SH-SY5Y (cell line): ENCODE measurements around the gene ANGPTL4.

Experiments used
- GATA2 ChIP-seq: IDR thresholded peaks from 2 replicates; pipeline ENCODE4 v1.6.1; 2011; ENCODE audit warnings: mild to moderate bottlenecking, low read depth, low read length
- GATA3 ChIP-seq: IDR thresholded peaks from 2 replicates; pipeline ENCODE4 v1.6.1; 2011; ENCODE audit warnings: low read depth, mild to moderate bottlenecking, low read length, moderate library complexity

DNA sequence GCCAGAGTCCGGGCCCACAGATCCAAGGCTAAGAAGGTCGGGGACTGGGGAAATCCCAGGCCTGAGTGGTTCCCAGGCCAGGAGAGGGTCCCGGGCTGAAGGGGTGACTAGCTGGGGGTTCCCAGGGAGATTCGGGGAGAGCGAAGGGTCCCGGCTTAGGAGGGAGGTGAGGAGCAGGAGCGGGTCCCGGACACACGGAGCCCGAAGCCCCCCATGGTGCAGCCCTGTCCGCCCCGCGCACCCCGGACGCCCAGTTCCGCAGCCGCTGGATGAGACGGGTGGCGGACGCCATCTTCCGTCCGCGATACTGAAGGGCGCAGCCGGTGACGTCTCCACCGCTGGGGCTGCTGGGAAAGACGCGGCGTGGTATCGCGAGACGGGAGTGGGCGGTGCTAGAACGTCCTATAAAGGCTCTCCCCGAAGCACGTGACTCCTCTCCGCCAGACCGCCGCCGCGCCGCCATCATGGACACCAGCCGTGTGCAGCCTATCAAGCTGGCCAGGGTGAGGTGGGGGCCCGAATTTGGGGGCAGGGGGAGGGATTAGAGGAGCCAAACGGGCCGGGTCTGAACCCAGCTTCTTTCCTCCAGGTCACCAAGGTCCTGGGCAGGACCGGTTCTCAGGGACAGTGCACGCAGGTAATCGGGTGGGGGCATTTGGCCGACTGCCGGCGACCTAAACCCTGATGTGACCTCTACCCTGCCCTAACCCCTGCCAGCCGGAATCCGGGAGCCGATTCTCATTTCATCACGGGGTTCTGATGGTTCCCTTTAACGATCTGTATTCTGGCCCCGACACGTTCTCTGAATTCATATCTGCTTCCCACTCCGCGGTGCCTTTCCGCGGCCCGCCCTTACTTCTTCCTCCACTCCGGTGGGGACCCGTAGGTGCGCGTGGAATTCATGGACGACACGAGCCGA lies 42.6 kb upstream of the ANGPTL4 start, which contains the start of the genes NDUFA7 and RPS28:
- TF ChIP-seq GATA2, result no peak
- no peak for TF ChIP-seq GATA3
